HAP-1 (cell line): ENCODE measurements around the gene C14orf132.

Source experiments
- DNase-seq, 2 experiments: peaks; one replicate each; pipeline ENCODE4 v3.0.0-alpha.2; 2016 to 2020; ENCODE audit warnings: low spot score in 2 of 2
- H3K27me3 ChIP-seq: fragments of 250-450 bp; sonication (Bioruptor Pico); 2 replicates; pipeline ENCODE4 v1.5.1; 2020; ENCODE audit warnings: low read depth, mild to moderate bottlenecking, moderate library complexity
- H3K36me3 ChIP-seq: fragments of 250-450 bp; sonication (Bioruptor Pico); replicated peaks from 2 replicates; pipeline ENCODE4 v1.5.1; 2020; ENCODE audit warnings: mild to moderate bottlenecking
- H3K4me1 ChIP-seq: fragments of 250-450 bp; sonication (Bioruptor Pico); 2 replicates; pipeline ENCODE4 v1.5.1; 2020; ENCODE audit warnings: mild to moderate bottlenecking
- H3K4me3 ChIP-seq: fragments of 250-450 bp; sonication (Bioruptor Pico); 2 replicates; pipeline ENCODE4 v1.5.1; 2020; ENCODE audit warnings: mild to moderate bottlenecking, moderate library complexity
- H3K9me3 ChIP-seq: fragments of 250-450 bp; sonication (Bioruptor Pico); 2 replicates; pipeline ENCODE4 v1.5.1; 2020; ENCODE audit warnings: mild to moderate bottlenecking, moderate library complexity
- in situ Hi-C: fragments of 300-500 bp; cut with MboI; formaldehyde crosslinking; loops from 3 replicates; pipeline ENCODE4 v1.14.3; 2020; ENCODE audit warnings: low sequenced_read_pairs, inconsistent platforms, mixed read lengths

Gene C14orf132

GRCh38 chr14:96139879-96140278 is 100.7 kb downstream of the C14orf132 start:
- no peak for DNase-seq
- in situ Hi-C loops, result no loop called here
- H3K4me1 ChIP-seq, result no peaks in the 10 kb centered on the region
- H3K27me3 ChIP-seq, result no peaks in the 10 kb centered on the region
- H3K36me3 ChIP-seq, result no peaks in the 10 kb centered on the region
- H3K4me3 ChIP-seq, result no peak overlapping the region
- no peaks in the 10 kb centered on the region for H3K9me3 ChIP-seq

- no peak for DNase-seq
- in situ Hi-C loops, result no loop called here
- no peak overlapping the region for H3K4me3 ChIP-seq
- H3K27me3 ChIP-seq, result no peaks in the 10 kb centered on the region
- no peaks in the 10 kb centered on the region for H3K36me3 ChIP-seq
- no peaks in the 10 kb centered on the region for H3K9me3 ChIP-seq
- H3K4me1 ChIP-seq, result no peaks in the 10 kb centered on the region
These were observed 101.8 kb downstream of the C14orf132 start for GRCh38 chr14:96140952-96141351.
